ENCODE results near the gene ZNF593OS.

DNA sequence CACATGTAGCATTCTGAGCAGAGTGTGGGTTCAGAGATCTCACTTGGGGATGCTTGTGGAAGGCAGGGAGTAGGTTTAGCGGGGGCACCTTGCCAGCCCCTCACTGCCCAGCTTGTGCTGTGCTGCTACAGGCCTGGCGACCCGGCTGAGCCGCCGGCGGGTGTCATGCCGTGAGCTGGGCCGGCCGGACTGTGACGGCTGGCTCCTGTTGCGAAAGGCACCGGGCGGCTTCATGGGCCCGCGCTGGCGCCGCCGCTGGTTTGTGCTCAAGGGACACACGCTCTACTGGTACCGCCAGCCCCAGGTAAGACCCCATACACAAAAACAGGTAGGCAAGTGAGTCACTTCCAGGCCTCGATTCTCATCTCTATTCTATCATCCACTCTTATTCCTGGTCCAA lies 13.3 kb upstream of the ZNF593OS start:
- TF ChIP-seq, protein P1, sequence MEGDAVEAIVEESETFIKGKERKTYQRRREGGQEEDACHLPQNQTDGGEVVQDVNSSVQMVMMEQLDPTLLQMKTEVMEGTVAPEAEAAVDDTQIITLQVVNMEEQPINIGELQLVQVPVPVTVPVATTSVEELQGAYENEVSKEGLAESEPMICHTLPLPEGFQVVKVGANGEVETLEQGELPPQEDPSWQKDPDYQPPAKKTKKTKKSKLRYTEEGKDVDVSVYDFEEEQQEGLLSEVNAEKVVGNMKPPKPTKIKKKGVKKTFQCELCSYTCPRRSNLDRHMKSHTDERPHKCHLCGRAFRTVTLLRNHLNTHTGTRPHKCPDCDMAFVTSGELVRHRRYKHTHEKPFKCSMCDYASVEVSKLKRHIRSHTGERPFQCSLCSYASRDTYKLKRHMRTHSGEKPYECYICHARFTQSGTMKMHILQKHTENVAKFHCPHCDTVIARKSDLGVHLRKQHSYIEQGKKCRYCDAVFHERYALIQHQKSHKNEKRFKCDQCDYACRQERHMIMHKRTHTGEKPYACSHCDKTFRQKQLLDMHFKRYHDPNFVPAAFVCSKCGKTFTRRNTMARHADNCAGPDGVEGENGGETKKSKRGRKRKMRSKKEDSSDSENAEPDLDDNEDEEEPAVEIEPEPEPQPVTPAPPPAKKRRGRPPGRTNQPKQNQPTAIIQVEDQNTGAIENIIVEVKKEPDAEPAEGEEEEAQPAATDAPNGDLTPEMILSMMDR (IDR thresholded peaks at IDR 0.05; ENCODE audit: poor library complexity): no peak
- TF ChIP-seq EZH2phosphoT487 (IDR thresholded peaks at IDR 0.05; ENCODE audit: low read depth, severe bottlenecking, unreplicated experiment): no peak
- TF ChIP-seq EZH2 (IDR thresholded peaks at IDR 0.05; ENCODE audit: borderline replicate concordance): no peak
